Measurements from ENCODE around the gene C17orf50. TPM values are rescaled to one million over a fixed set of nuclear protein-coding genes. Genes with fewer than 3 reads are reported as not detected.

The C17orf50 gene
- total and polyA plus RNA-seq, 2 of the 13 experiments (the other 11 are each of a cell fraction or from before 2014, with no cell fraction given): not detected

GRCh38 chr17:35731239-35731916, 29.3 kb upstream of the C17orf50 start, which contains the start of gene RASL10B (continued):
- TF ChIP-seq ZNF512 (CRISPR knock-in tag; IDR thresholded peaks at IDR 0.05) (no peak), CENPBD1 (CRISPR knock-in tag; IDR thresholded peaks at IDR 0.05; ENCODE audit: borderline replicate concordance, low read depth) (no peak), FOXM1 (CRISPR knock-in tag; IDR thresholded peaks at IDR 0.05) (no peak), ZNF44 (CRISPR knock-in tag; IDR thresholded peaks at IDR 0.05) (no peak), ZNF235 (CRISPR knock-in tag; IDR thresholded peaks at IDR 0.05; ENCODE audit: borderline replicate concordance) (no peak), NCOR1 (IDR thresholded peaks at IDR 0.05; ENCODE audit: borderline replicate concordance, low read length) (no peak), SNAI1 (CRISPR knock-in tag; IDR thresholded peaks at IDR 0.05; ENCODE audit: borderline replicate concordance) (no peak), ZNF205 (CRISPR knock-in tag; IDR thresholded peaks at IDR 0.05) (no peak), NFYB (CRISPR knock-in tag; IDR thresholded peaks at IDR 0.05) (no peak), ZNF207 (IDR thresholded peaks at IDR 0.05; ENCODE audit: borderline replicate concordance) (no peak), SMAD3 (CRISPR knock-in tag; IDR thresholded peaks at IDR 0.05) (no peak), RERE (CRISPR knock-in tag; IDR thresholded peaks at IDR 0.05; ENCODE audit: low read depth) (no peak), ZNF335 (CRISPR knock-in tag; IDR thresholded peaks at IDR 0.05) (no peak), ZNF281 (CRISPR knock-in tag; IDR thresholded peaks at IDR 0.05; ENCODE audit: borderline replicate concordance) (no peak; the same call in 1 of the 2 replicates), HMGXB4 (CRISPR knock-in tag; IDR thresholded peaks at IDR 0.05; ENCODE audit: borderline replicate concordance in 1 of 2, low read depth in 1 of 2) (peak; percentile 15 to 54; a peak in 1 of 4 replicates), GATA4 (IDR thresholded peaks at IDR 0.05; ENCODE audit: borderline replicate concordance, low read depth) (no peak), HDAC6 (IDR thresholded peaks at IDR 0.05; ENCODE audit: low read depth, low read length) (no peak)
